ENCODE results near the gene HOXC11.

The HOXC11 gene

GRCh38 chr12:54001283-54002187 lies 28.6 kb downstream of the HOXC11 start:
- peak overlapping the region; percentile 67 for H3K4me3 ChIP-seq (replicated peaks; ENCODE audit: low read depth, low read length)
- no peak for DNase-seq (ENCODE audit: extremely low read depth, low read depth)
- TF ChIP-seq CTCF (IDR thresholded peaks at IDR 0.05; ENCODE audit: low read depth, low read length, missing control alignments) = no peak

- TF ChIP-seq CTCF (IDR thresholded peaks at IDR 0.05; ENCODE audit: low read depth, low read length, missing control alignments) = no peak
- DNase-seq (ENCODE audit: extremely low read depth, low read depth) = no peak
- no peak overlapping the region for H3K4me3 ChIP-seq (replicated peaks; ENCODE audit: low read depth, low read length)
Measured at GRCh38 chr12:54002278-54002914, 29.5 kb downstream of the HOXC11 start.

- no peak for DNase-seq (ENCODE audit: extremely low read depth, low read depth)
- no peak overlapping the region for H3K4me3 ChIP-seq (replicated peaks; ENCODE audit: low read depth, low read length)
- no peak for TF ChIP-seq CTCF (IDR thresholded peaks at IDR 0.05; ENCODE audit: low read depth, low read length, missing control alignments)
Measured at GRCh38 chr12:54002915-54003389, 30.0 kb downstream of the HOXC11 start.

- no peak for DNase-seq (ENCODE audit: extremely low read depth, low read depth)
- TF ChIP-seq CTCF (IDR thresholded peaks at IDR 0.05; ENCODE audit: low read depth, low read length, missing control alignments) = no peak
Measured at GRCh38 chr12:54003625-54004024, 30.7 kb downstream of the HOXC11 start.

GRCh38 chr12:54004063-54004840 lies 31.3 kb downstream of the HOXC11 start:
- H3K4me3 ChIP-seq (replicated peaks; ENCODE audit: low read depth, low read length) = no peak overlapping the region
- no peak for DNase-seq (ENCODE audit: extremely low read depth, low read depth)
- TF ChIP-seq CTCF (IDR thresholded peaks at IDR 0.05; ENCODE audit: low read depth, low read length, missing control alignments) = peak; percentile 28

More at GRCh38 chr12:54003625-54004024, 30.7 kb downstream of the HOXC11 start:
- no peak overlapping the region for H3K4me3 ChIP-seq (replicated peaks; ENCODE audit: low read depth, low read length)

GRCh38 chr12:54004841-54005530 lies 32.1 kb downstream of the HOXC11 start:
- DNase-seq (ENCODE audit: extremely low read depth, low read depth) = no peak
- H3K4me3 ChIP-seq (replicated peaks; ENCODE audit: low read depth, low read length) = no peak overlapping the region
- no peak for TF ChIP-seq CTCF (IDR thresholded peaks at IDR 0.05; ENCODE audit: low read depth, low read length, missing control alignments)
